Tibial artery (tissue), 4 donors: Measurements from ENCODE around the gene CDC73.

Experiments used
- DNase-seq, 2 donors: peaks; one replicate each; pipeline ENCODE4 v3.0.0-alpha.2; 2019
- H3K27ac ChIP-seq, 2 donors: fragments of 200-600 bp; sonication (generic) in 1 of 2; 1 replicate in 1 of 2; 2 replicates in 1 of 2; pipeline ENCODE4 v1.5.1; 2018 to 2019; ENCODE audit warnings: mild to moderate bottlenecking in 1 of 2
- H3K27me3 ChIP-seq, 2 donors: fragments of 200-600 bp; sonication (generic) in 1 of 2; one replicate each; pipeline versions ENCODE4 v1.5.1 to v1.6.0; 2016 to 2019
- H3K36me3 ChIP-seq, 3 donors: fragments of 200-600 bp; sonication (generic) in 2 of 3; one replicate each; pipeline ENCODE4 v1.5.1; 2016 to 2019; ENCODE audit warnings: mild to moderate bottlenecking in 2 of 3
- H3K4me1 ChIP-seq, 4 donors: fragments of 200-600 bp; sonication (generic) in 2 of 4; 1 replicate in 3 of 4; 2 replicates in 1 of 4; pipeline ENCODE4 v1.5.1; 2016 to 2019
- H3K4me3 ChIP-seq, 2 donors: fragments of 200-600 bp; sonication (generic) in 1 of 2; 1 replicate in 1 of 2; 2 replicates in 1 of 2; pipeline ENCODE4 v1.5.1; 2018 to 2019; ENCODE audit warnings: mild to moderate bottlenecking in 2 of 2
- H3K9me3 ChIP-seq, 3 donors: fragments of 200-600 bp; sonication (generic) in 1 of 3; one replicate each; pipeline ENCODE4 v1.5.1; 2016 to 2019
- CTCF ChIP-seq, 2 experiments: fragments of 200-600 bp in 1 of 2; fragments of 450-650 bp in 1 of 2; IDR thresholded peaks; one replicate each; pipeline ENCODE4 v1.5.1; 2017 to 2019; ENCODE audit warnings: antibody characterized with exemption in 2 of 2, mild to moderate bottlenecking in 1 of 2, moderate library complexity in 1 of 2
- intact Hi-C: fragments of 100-400 bp; cut with DNase I; formaldehyde crosslinking; loops from one replicate; pipeline ENCODE4 v1.15.0; 2023; ENCODE audit warnings: low total_unique reads

Gene CDC73

GRCh38 chr1:193156117-193156821 is 34.4 kb downstream of the CDC73 start:
- peaks cover 31 to 39% (median 32%) of the 10 kb centered on the region in 3 donors for H3K36me3 ChIP-seq
- intact Hi-C loops, result no loop called here
- no peak for TF ChIP-seq CTCF (IDR thresholded peaks at IDR 0.05)
- DNase-seq, result no peak
- no peaks in the 10 kb centered on the region for H3K9me3 ChIP-seq
- no peaks in the 10 kb centered on the region for H3K4me1 ChIP-seq
- H3K27ac ChIP-seq, result no peak overlapping the region
- no peak overlapping the region for H3K4me3 ChIP-seq
- H3K27me3 ChIP-seq, result no peaks in the 10 kb centered on the region

GRCh38 chr1:193156822-193157142 is 35.0 kb downstream of the CDC73 start:
- no peaks in the 10 kb centered on the region for H3K4me1 ChIP-seq
- peaks cover 26 to 34% (median 27%) of the 10 kb centered on the region in 3 donors for H3K36me3 ChIP-seq
- no peaks in the 10 kb centered on the region for H3K27me3 ChIP-seq
- H3K27ac ChIP-seq, result no peak overlapping the region
- intact Hi-C loops, result no loop called here
- no peak for TF ChIP-seq CTCF (IDR thresholded peaks at IDR 0.05)
- no peak for DNase-seq
- no peaks in the 10 kb centered on the region for H3K9me3 ChIP-seq
- no peak overlapping the region for H3K4me3 ChIP-seq

- Histone ChIP-seq H3K9me3 (no peaks in the 10 kb centered on the region), H3K27ac (no peak overlapping the region), H3K4me1 (no peaks in the 10 kb centered on the region), H3K4me3 (no peak overlapping the region), H3K36me3 (peaks cover 24 to 30% (median 26%) of the 10 kb centered on the region in 3 donors), H3K27me3 (no peaks in the 10 kb centered on the region)
- no peak for DNase-seq
- TF ChIP-seq CTCF (IDR thresholded peaks at IDR 0.05), result no peak
- intact Hi-C loops, result no loop called here
Measured at GRCh38 chr1:193157360-193157759, 35.5 kb downstream of the CDC73 start.

GRCh38 chr1:193176113-193176512 is 54.3 kb downstream of the CDC73 start:
- Histone ChIP-seq H3K27me3 (no peaks in the 10 kb centered on the region), H3K4me3 (no peak overlapping the region), H3K27ac (no peak overlapping the region), H3K4me1 (peaks cover 0 to 9% (median under 1%) of the 10 kb centered on the region in 4 donors), H3K36me3 (no peaks in the 10 kb centered on the region), H3K9me3 (no peaks in the 10 kb centered on the region)
- TF ChIP-seq CTCF (IDR thresholded peaks at IDR 0.05), result no peak
- no peak for DNase-seq
- intact Hi-C loops, result no loop called here

- Histone ChIP-seq H3K27ac (no peak overlapping the region), H3K4me3 (no peak overlapping the region), H3K9me3 (no peaks in the 10 kb centered on the region), H3K27me3 (no peaks in the 10 kb centered on the region), H3K36me3 (no peaks in the 10 kb centered on the region), H3K4me1 (peaks cover 0 to 15% (median 4%) of the 10 kb centered on the region in 4 donors)
- TF ChIP-seq CTCF (IDR thresholded peaks at IDR 0.05), result no peak
- intact Hi-C loops, result no loop called here
- DNase-seq, result no peak
Measured at GRCh38 chr1:193176788-193177187, 55.0 kb downstream of the CDC73 start.

- no peaks in the 10 kb centered on the region for H3K9me3 ChIP-seq
- no peaks in the 10 kb centered on the region for H3K36me3 ChIP-seq
- TF ChIP-seq CTCF (IDR thresholded peaks at IDR 0.05), result no peak
- peaks cover 0 to 36% (median 8%) of the 10 kb centered on the region in 4 donors for H3K4me1 ChIP-seq
- intact Hi-C loops, result no loop called here
- no peaks in the 10 kb centered on the region for H3K27me3 ChIP-seq
- H3K27ac ChIP-seq, result no peak overlapping the region
- no peak overlapping the region for H3K4me3 ChIP-seq
- DNase-seq, result no peak
Measured at GRCh38 chr1:193179094-193179493, 57.3 kb downstream of the CDC73 start.
